Measurements from ENCODE around the gene RNASE8. TPM values are rescaled to one million over a fixed set of nuclear protein-coding genes. Genes with fewer than 3 reads are reported as not detected.

Gene RNASE8
- total and polyA plus RNA-seq, 2 of the 4 experiments (the other 2 are of a cell fraction): not detected

DNA sequence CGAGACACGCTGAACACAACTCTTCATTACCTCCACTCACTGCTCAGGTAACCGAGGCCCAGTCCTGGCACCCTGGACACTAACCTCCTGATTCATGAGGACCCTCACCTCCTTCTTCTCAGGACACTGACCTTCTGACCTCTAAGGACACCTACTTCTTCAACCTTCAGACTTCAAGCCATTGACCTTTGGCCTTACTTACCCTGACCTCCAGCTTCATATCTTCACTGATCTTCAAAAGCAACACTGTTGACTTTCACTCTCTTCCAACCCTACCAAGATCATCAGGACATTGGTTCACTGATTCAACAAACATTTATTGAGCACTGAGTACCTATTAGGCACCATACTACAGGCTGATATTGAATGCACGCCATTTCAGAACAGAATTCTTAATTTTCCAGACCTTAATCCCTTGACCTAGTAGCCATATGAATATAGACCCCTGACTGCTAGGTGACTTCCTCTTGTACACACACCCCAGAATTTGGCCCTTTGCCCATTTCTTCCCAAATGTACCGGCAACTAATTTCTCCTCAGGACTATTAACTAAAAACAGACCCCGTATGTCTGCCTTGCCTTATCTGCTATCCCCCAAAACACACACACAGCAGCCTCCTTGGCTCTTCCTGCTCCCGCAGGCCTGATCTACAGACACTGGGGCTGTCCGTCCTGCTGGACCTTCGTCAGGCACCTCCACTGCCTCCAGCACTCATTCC is 18.3 kb downstream of the RNASE8 start:
- Histone ChIP-seq H3K27me3 (ENCODE audit: control insufficient read depth, insufficient read depth, low read length) (no peaks in the 10 kb centered on the region), H3K18ac (ENCODE audit: low read depth, low read length) (no peak overlapping the region), H4K5ac (ENCODE audit: low read depth, low read length) (no peak overlapping the region), H3K14ac (replicated peaks; ENCODE audit: low read depth, low read length) (no peak overlapping the region), H2BK15ac (ENCODE audit: low read depth, low read length) (no peak overlapping the region), H3K4ac (ENCODE audit: low read depth, low read length) (no peak overlapping the region), H3K79me1 (ENCODE audit: low read depth in 1 of 2, low read length in 2 of 2) (peaks cover 29 to 48% of the 10 kb centered on the region in 2 experiments), H3K4me3 (ENCODE audit: insufficient read depth, low read depth, low read length) (no peak overlapping the region), H2AK9ac (replicated peaks; ENCODE audit: low read depth, low read length, poor library complexity) (no peak overlapping the region), H4K20me1 (ENCODE audit: insufficient read depth, low read length) (peaks cover 10% of the 10 kb centered on the region), H3K9me1 (ENCODE audit: insufficient read depth, low read length) (peaks cover 10% of the 10 kb centered on the region), H4K91ac (ENCODE audit: insufficient read depth, low read depth, low read length) (no peak overlapping the region), H3K27ac (ENCODE audit: insufficient read depth, low read length) (no peak overlapping the region), H3K4me1 (ENCODE audit: control insufficient read depth, insufficient read depth, low read length) (peaks cover 11% of the 10 kb centered on the region), H2BK120ac (ENCODE audit: low read depth, low read length) (no peak overlapping the region), H3K23ac (ENCODE audit: low read depth, low read length) (no peak overlapping the region), H2BK5ac (ENCODE audit: low read depth, low read length, poor library complexity, severe bottlenecking) (no peak overlapping the region), H3K56ac (ENCODE audit: extremely low read depth, insufficient read depth, low read length) (no peak overlapping the region), H3K4me2 (ENCODE audit: low read depth, low read length) (no peak overlapping the region), H3K9ac (ENCODE audit: low read depth, low read length) (no peak overlapping the region), H3K36me3 (ENCODE audit: control insufficient read depth, insufficient read depth, low read length) (peaks cover 76% of the 10 kb centered on the region), H3K9me3 (ENCODE audit: control insufficient read depth, insufficient read depth, low read length) (no peaks in the 10 kb centered on the region), H4K8ac (ENCODE audit: low read depth in 2 of 2, low read length in 2 of 2) (no peak overlapping the region), H2AK5ac (ENCODE audit: low read depth, low read length) (no peak overlapping the region), H2AFZ (replicated peaks; ENCODE audit: low read length, poor library complexity) (no peak overlapping the region), H2BK20ac (ENCODE audit: low read depth, low read length) (no peak overlapping the region)
- ATAC-seq (ENCODE audit: low read depth) (no peak), DNase-seq (no peak)
- BruUV-seq (replicated peaks): no TSS peak
- POLR2A ChIA-PET (ENCODE audit: unreplicated experiment): no interaction called here
- dilution Hi-C loops (cut with HindIII; ENCODE audit: low sequenced_read_pairs, unreplicated experiment): no loop called here
- intact Hi-C loops (cut with micrococcal nuclease): no loop called here
- CTCF ChIA-PET: interaction anchor here (1.0 kb wide), 1 partner anchor 17 kb away, joined by 3 read pairs; no protein-coding TSS in a partner anchor
- in situ Hi-C loops (cut with MboI; ENCODE audit: low sequenced_read_pairs): loop anchor here (25.0 kb wide), 2 partner anchors 614 to 739 kb away; partner anchors contain the start of genes APEX1, CCNB1IP1, OSGEP and PARP2
- TF ChIP-seq CHD1 (IDR thresholded peaks at IDR 0.05; ENCODE audit: low read depth, low read length): no peak
- TF ChIP-seq MXI1 (IDR thresholded peaks at IDR 0.05; ENCODE audit: borderline replicate concordance, low read depth, low read length): no peak
- TF ChIP-seq, protein P1, sequence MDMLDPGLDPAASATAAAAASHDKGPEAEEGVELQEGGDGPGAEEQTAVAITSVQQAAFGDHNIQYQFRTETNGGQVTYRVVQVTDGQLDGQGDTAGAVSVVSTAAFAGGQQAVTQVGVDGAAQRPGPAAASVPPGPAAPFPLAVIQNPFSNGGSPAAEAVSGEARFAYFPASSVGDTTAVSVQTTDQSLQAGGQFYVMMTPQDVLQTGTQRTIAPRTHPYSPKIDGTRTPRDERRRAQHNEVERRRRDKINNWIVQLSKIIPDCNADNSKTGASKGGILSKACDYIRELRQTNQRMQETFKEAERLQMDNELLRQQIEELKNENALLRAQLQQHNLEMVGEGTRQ (IDR thresholded peaks at IDR 0.05; ENCODE audit: low read depth, low read length): no peak
- TF ChIP-seq POLR2A (IDR thresholded peaks at IDR 0.05; ENCODE audit: low read depth, low read length): no peak
- no peak for TF ChIP-seq FOS (IDR thresholded peaks at IDR 0.05; ENCODE audit: low read depth, low read length)
- TF ChIP-seq RCOR1 (IDR thresholded peaks at IDR 0.05; ENCODE audit: insufficient replicate concordance, low read length): no peak
- no peak for TF ChIP-seq CEBPB (IDR thresholded peaks at IDR 0.05; ENCODE audit: low read depth, low read length)
- TF ChIP-seq RFX5 (IDR thresholded peaks at IDR 0.05; ENCODE audit: low read depth, low read length): no peak
- TF ChIP-seq SMC3 (IDR thresholded peaks at IDR 0.05; ENCODE audit: low read depth, low read length): no peak
- 87% methylated on average over 8 of the region's 9 CpGs; no CpG with 5 or more reads in 1 of the 2 experiments for WGBS, 2 experiments (ENCODE audit: extremely low coverage in 2 of 2, insufficient read length in 1 of 2)
